GM18520 (cell line): ENCODE measurements around the gene SLC25A11.
A peak's percentile ranks its signal among the peaks of the same experiment; 100 is the strongest.

Source experiments
- ATAC-seq: cut with Tn5 transposase; IDR thresholded peaks from one replicate; pipeline ENCODE4 v1.9.1; 2021; ENCODE audit not compliant: unreplicated experiment

SLC25A11 gene

GRCh38 chr17:4966844-4967538 lies 27.1 kb upstream of the SLC25A11 start:
- ATAC-seq: peak; percentile 68

GRCh38 chr17:4965311-4965986 lies 25.6 kb upstream of the SLC25A11 start:
- ATAC-seq: no peak

- ATAC-seq: no peak
These were observed 20.6 kb upstream of the SLC25A11 start for GRCh38 chr17:4960279-4960922.

- ATAC-seq: no peak
These were observed 19.6 kb upstream of the SLC25A11 start for GRCh38 chr17:4959261-4959965.

- no peak for ATAC-seq
These were observed 18.3 kb upstream of the SLC25A11 start for GRCh38 chr17:4958102-4958501.

GRCh38 chr17:4956493-4957061 lies 16.7 kb upstream of the SLC25A11 start:
- no peak for ATAC-seq

GRCh38 chr17:4955091-4955490 lies 15.2 kb upstream of the SLC25A11 start:
- no peak for ATAC-seq

GRCh38 chr17:4953451-4953961 lies 13.7 kb upstream of the SLC25A11 start:
- no peak for ATAC-seq

- ATAC-seq: no peak
These were observed 11.6 kb upstream of the SLC25A11 start for GRCh38 chr17:4951486-4951885.

GRCh38 chr17:4950746-4951204 lies 10.9 kb upstream of the SLC25A11 start, which contains the start of gene ENO3:
Gene ENO3 (plus strand): TSS chr17:4951119. CDS start chr17:4951830, 711 bp downstream.
- ATAC-seq: no peak

- ATAC-seq: no peak
These were observed 10.4 kb upstream of the SLC25A11 start for GRCh38 chr17:4950075-4950745.

- peak; percentile 31 for ATAC-seq
These were observed 9.7 kb upstream of the SLC25A11 start for GRCh38 chr17:4949321-4950074.

GRCh38 chr17:4948931-4949320 lies 9.1 kb upstream of the SLC25A11 start:
- peak; percentile 16 for ATAC-seq

GRCh38 chr17:4948166-4948930 lies 8.5 kb upstream of the SLC25A11 start, which contains the start of gene PFN1:
Gene PFN1 (minus strand): TSS chr17:4948530. CDS start chr17:4948394, 136 bp downstream.
- ATAC-seq: no peak

GRCh38 chr17:4947411-4948165 lies 7.7 kb upstream of the SLC25A11 start:
- no peak for ATAC-seq

GRCh38 chr17:4947010-4947410 lies 7.2 kb upstream of the SLC25A11 start:
- ATAC-seq: no peak

- ATAC-seq: no peak
These were observed 6.6 kb upstream of the SLC25A11 start for GRCh38 chr17:4946312-4946976.
